HEK293 (cell line): Measurements from ENCODE around the gene ZNF17.

Experiments used
- ZBTB1 ChIP-seq: fragments of 450-650 bp; formaldehyde crosslinking; IDR thresholded peaks from 2 replicates; pipeline ENCODE4 v1.5.1; 2016; ENCODE audit warnings: missing biosample characterization, missing genetic modification characterization
- ZNF501 ChIP-seq: fragments of 450-650 bp; formaldehyde crosslinking; IDR thresholded peaks from 2 replicates; pipeline ENCODE4 v1.5.1; 2016; ENCODE audit warnings: missing biosample characterization, missing genetic modification characterization
- TF ChIP-seq, protein P1 (sequence below): fragments of 450-650 bp; formaldehyde crosslinking; IDR thresholded peaks from 2 replicates; pipeline ENCODE4 v1.5.1; 2016; ENCODE audit warnings: missing biosample characterization, missing genetic modification characterization
- TF ChIP-seq, protein P2 (sequence below): fragments of 450-650 bp; formaldehyde crosslinking; IDR thresholded peaks from 2 replicates; pipeline ENCODE4 v1.5.1; 2017; ENCODE audit warnings: missing biosample characterization, missing genetic modification characterization
- TF ChIP-seq, protein P3 (sequence below): sonication (generic); formaldehyde crosslinking; IDR thresholded peaks from 2 replicates; pipeline ENCODE4 v1.8.1; 2022; ENCODE audit warnings: mild to moderate bottlenecking, moderate library complexity, missing genetic modification reagents

DNA sequence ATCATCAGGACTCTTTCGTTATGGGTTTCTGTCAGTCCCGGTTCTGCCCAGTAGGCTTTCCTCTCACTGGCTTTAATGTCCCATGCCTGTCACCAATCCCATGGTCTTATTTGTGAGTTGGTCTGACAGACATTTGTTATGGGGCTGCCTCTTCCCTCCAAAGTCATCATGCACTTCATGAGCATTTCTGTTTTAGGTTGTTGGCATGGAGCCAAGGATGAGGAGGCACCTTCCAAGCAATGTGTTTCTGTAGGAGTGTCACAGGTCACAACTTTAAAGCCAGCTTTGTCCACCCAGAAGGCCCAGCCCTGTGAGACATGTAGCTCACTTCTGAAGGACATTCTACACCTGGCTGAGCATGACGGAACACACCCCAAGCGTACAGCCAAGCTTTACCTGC, 8.5 kb downstream of the ZNF17 start:
- TF ChIP-seq, protein P1, sequence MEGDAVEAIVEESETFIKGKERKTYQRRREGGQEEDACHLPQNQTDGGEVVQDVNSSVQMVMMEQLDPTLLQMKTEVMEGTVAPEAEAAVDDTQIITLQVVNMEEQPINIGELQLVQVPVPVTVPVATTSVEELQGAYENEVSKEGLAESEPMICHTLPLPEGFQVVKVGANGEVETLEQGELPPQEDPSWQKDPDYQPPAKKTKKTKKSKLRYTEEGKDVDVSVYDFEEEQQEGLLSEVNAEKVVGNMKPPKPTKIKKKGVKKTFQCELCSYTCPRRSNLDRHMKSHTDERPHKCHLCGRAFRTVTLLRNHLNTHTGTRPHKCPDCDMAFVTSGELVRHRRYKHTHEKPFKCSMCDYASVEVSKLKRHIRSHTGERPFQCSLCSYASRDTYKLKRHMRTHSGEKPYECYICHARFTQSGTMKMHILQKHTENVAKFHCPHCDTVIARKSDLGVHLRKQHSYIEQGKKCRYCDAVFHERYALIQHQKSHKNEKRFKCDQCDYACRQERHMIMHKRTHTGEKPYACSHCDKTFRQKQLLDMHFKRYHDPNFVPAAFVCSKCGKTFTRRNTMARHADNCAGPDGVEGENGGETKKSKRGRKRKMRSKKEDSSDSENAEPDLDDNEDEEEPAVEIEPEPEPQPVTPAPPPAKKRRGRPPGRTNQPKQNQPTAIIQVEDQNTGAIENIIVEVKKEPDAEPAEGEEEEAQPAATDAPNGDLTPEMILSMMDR (tag by site-specific recombination), result no peak
- TF ChIP-seq, protein P2, sequence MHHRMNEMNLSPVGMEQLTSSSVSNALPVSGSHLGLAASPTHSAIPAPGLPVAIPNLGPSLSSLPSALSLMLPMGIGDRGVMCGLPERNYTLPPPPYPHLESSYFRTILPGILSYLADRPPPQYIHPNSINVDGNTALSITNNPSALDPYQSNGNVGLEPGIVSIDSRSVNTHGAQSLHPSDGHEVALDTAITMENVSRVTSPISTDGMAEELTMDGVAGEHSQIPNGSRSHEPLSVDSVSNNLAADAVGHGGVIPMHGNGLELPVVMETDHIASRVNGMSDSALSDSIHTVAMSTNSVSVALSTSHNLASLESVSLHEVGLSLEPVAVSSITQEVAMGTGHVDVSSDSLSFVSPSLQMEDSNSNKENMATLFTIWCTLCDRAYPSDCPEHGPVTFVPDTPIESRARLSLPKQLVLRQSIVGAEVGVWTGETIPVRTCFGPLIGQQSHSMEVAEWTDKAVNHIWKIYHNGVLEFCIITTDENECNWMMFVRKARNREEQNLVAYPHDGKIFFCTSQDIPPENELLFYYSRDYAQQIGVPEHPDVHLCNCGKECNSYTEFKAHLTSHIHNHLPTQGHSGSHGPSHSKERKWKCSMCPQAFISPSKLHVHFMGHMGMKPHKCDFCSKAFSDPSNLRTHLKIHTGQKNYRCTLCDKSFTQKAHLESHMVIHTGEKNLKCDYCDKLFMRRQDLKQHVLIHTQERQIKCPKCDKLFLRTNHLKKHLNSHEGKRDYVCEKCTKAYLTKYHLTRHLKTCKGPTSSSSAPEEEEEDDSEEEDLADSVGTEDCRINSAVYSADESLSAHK (tag by site-specific recombination), result no peak
- TF ChIP-seq ZBTB1 (tag by site-specific recombination), result no peak
- TF ChIP-seq, protein P3, sequence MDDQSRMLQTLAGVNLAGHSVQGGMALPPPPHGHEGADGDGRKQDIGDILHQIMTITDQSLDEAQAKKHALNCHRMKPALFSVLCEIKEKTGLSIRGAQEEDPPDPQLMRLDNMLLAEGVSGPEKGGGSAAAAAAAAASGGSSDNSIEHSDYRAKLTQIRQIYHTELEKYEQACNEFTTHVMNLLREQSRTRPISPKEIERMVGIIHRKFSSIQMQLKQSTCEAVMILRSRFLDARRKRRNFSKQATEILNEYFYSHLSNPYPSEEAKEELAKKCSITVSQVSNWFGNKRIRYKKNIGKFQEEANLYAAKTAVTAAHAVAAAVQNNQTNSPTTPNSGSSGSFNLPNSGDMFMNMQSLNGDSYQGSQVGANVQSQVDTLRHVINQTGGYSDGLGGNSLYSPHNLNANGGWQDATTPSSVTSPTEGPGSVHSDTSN (CRISPR knock-in tag), result no peak
- no peak for TF ChIP-seq ZNF501 (tag by site-specific recombination)
